Uterus (tissue), 4 donors: ENCODE measurements around the gene SMIM44. TPM values are rescaled to one million over a fixed set of nuclear protein-coding genes. Genes with fewer than 3 reads are reported as not detected.
A peak's percentile ranks its signal among the peaks of the same experiment; 100 is the strongest.

Source experiments
- DNase-seq, 2 donors: peaks; one replicate each; pipeline ENCODE4 v3.0.0-alpha.2; 2019 to 2020
- H3K27ac ChIP-seq, 2 donors: fragments of 200-600 bp; sonication (generic); 1 replicate in 1 of 2; 2 replicates in 1 of 2; pipeline ENCODE4 v1.5.1; 2016 to 2018
- H3K27me3 ChIP-seq, 2 donors: fragments of 200-600 bp; sonication (generic); one replicate each; pipeline ENCODE4 v1.5.1; 2018 to 2019; ENCODE audit warnings: control low read depth in 1 of 2
- H3K36me3 ChIP-seq, 2 donors: fragments of 200-600 bp; sonication (generic); one replicate each; pipeline ENCODE4 v1.5.1; 2019; ENCODE audit warnings: control low read depth in 1 of 2
- H3K4me1 ChIP-seq, 2 donors: fragments of 200-600 bp; sonication (generic); one replicate each; pipeline ENCODE4 v1.5.1; 2018 to 2019; ENCODE audit warnings: control low read depth in 1 of 2
- H3K4me3 ChIP-seq, 2 donors: fragments of 200-600 bp; sonication (generic); 1 replicate in 1 of 2; 2 replicates in 1 of 2; pipeline ENCODE4 v1.5.1; 2018 to 2019; ENCODE audit warnings: mild to moderate bottlenecking in 1 of 2
- H3K9me3 ChIP-seq, 2 donors: fragments of 200-600 bp; sonication (generic); one replicate each; pipeline ENCODE4 v1.5.1; 2019; ENCODE audit warnings: control low read depth in 1 of 2
- CTCF ChIP-seq, 4 experiments: fragments of 200-600 bp in 2 of 4; fragments of 450-650 bp in 2 of 4; sonication (generic) in 2 of 4; IDR thresholded peaks; one replicate each; pipeline ENCODE4 v1.5.1; 2016 to 2019; ENCODE audit warnings: antibody characterized with exemption in 4 of 4, mild to moderate bottlenecking in 2 of 4, moderate library complexity in 1 of 4
- POLR2A ChIP-seq, 2 donors: fragments of 450-650 bp; IDR thresholded peaks; one replicate each; pipeline ENCODE4 v1.6.1; 2016; ENCODE audit warnings: antibody characterized with exemption in 2 of 2, mild to moderate bottlenecking in 1 of 2, moderate library complexity in 1 of 2
- intact Hi-C: fragments of 100-400 bp; cut with DNase I; formaldehyde crosslinking; loops from one replicate; pipeline ENCODE4 v1.15.1; 2023; ENCODE audit warnings: low total_unique reads
- total RNA-seq, 4 donors: library from RNA; depleted of rRNA in 3 of 4; stranded (reverse); fragments of >200 nt in 3 of 4; gene quantifications; one replicate each; pipeline versions ENCODE4 v1.1.0 to v1.2.4, GENCODE V29; 2014 to 2023
- donor health status: DM: yes; HTN: yes; CAD: no.

SMIM44 gene
- total RNA-seq, 4 donors from 2014 or later: not detected

GRCh38 chr19:3465552-3465951 is 17.7 kb downstream of the SMIM44 start:
- no peaks in the 10 kb centered on the region for H3K9me3 ChIP-seq
- no peak for TF ChIP-seq CTCF (IDR thresholded peaks at IDR 0.05)
- no peak for TF ChIP-seq POLR2A (IDR thresholded peaks at IDR 0.05)
- H3K4me1 ChIP-seq: peaks cover 0 to 9% of the 10 kb centered on the region in 2 donors
- no peak overlapping the region for H3K4me3 ChIP-seq
- no peaks in the 10 kb centered on the region for H3K27me3 ChIP-seq
- intact Hi-C loops: no loop called here
- H3K27ac ChIP-seq: peak overlapping the region; percentile 58
- no peaks in the 10 kb centered on the region for H3K36me3 ChIP-seq
- peak in 1 of 2 donors; percentile 21 for DNase-seq

DNA sequence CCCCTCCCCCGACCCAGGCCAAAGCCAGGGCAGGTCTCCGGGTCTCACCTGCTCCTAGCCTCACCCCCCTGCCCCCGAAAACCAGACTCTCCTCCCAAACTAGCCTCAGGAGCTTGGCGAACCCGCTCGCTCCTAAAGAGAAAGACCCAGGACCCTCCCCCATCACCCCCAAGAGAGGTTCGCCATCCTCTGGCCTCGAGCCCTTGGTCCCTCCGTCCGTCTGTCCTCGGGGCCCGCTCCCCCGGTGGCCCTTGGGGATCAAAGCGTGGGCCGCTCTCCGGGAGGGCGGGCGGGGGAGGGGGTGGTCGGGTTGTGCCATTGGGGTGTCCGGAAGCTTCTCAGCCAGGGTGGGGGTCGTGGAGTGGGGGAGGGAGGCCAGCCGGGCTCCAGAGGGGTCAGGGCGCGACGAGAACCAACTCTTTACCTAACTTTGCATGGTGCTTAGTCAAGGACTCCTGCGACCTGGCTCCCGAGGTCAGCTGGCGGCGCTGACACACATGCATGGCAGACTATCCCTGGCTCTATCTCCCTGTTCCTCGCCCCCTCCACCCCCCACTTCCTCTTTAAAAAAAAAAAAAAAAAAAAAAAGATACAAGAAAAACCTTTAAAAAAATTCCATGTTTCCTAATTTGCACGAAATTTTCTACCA is 18.5 kb downstream of the SMIM44 start:
- no peaks in the 10 kb centered on the region for H3K36me3 ChIP-seq
- H3K4me3 ChIP-seq: no peak overlapping the region
- peak overlapping the region; percentile 40 to 70 for H3K27ac ChIP-seq
- intact Hi-C loops: no loop called here
- H3K9me3 ChIP-seq: no peaks in the 10 kb centered on the region
- H3K27me3 ChIP-seq: no peaks in the 10 kb centered on the region
- H3K4me1 ChIP-seq: peaks cover 0 to 9% of the 10 kb centered on the region in 2 donors
- peak in 1 of 2 donors; percentile 27 for DNase-seq
- no peak for TF ChIP-seq POLR2A (IDR thresholded peaks at IDR 0.05)
- TF ChIP-seq CTCF (IDR thresholded peaks at IDR 0.05): no peak

GRCh38 chr19:3463714-3464586 is 19.3 kb downstream of the SMIM44 start:
- intact Hi-C loops: no loop called here
- H3K27me3 ChIP-seq: no peaks in the 10 kb centered on the region
- H3K36me3 ChIP-seq: no peaks in the 10 kb centered on the region
- H3K27ac ChIP-seq: peak overlapping the region; percentile 48 to 70
- DNase-seq: peak in 1 of 2 donors; percentile 25
- H3K4me1 ChIP-seq: peaks cover 6 to 11% of the 10 kb centered on the region in 2 donors
- TF ChIP-seq POLR2A (IDR thresholded peaks at IDR 0.05) (no peak), CTCF (IDR thresholded peaks at IDR 0.05) (no peak)
- no peaks in the 10 kb centered on the region for H3K9me3 ChIP-seq
- H3K4me3 ChIP-seq: no peak overlapping the region

GRCh38 chr19:3462991-3463713 is 20.1 kb downstream of the SMIM44 start:
- H3K27ac ChIP-seq: peak overlapping the region; percentile 48 to 70
- intact Hi-C loops: no loop called here
- no peak overlapping the region for H3K4me3 ChIP-seq

More at GRCh38 chr19:3462991-3463713, 20.1 kb downstream of the SMIM44 start:
- H3K4me1 ChIP-seq: peaks cover 9 to 19% of the 10 kb centered on the region in 2 donors
- H3K9me3 ChIP-seq: no peaks in the 10 kb centered on the region
- peak in 1 of 2 donors; percentile 20 for DNase-seq
- H3K27me3 ChIP-seq: no peaks in the 10 kb centered on the region
- TF ChIP-seq POLR2A (IDR thresholded peaks at IDR 0.05) (no peak), CTCF (IDR thresholded peaks at IDR 0.05) (no peak)
- no peaks in the 10 kb centered on the region for H3K36me3 ChIP-seq
